Suprapubic skin (tissue), 4 donors: ENCODE data around the gene BCAP31.

Experiments used
- CTCF ChIP-seq, 2 donors: fragments of 200-600 bp in 1 of 2; fragments of 450-650 bp in 1 of 2; sonication (generic) in 1 of 2; IDR thresholded peaks; one replicate each; pipeline ENCODE4 v1.5.1; 2016 to 2019; ENCODE audit warnings: antibody characterized with exemption in 2 of 2, mild to moderate bottlenecking in 1 of 2, moderate library complexity in 1 of 2
- EP300 ChIP-seq: sonication (generic); formaldehyde crosslinking; IDR thresholded peaks from one replicate; pipeline ENCODE4 v1.6.1; 2017; ENCODE audit warnings: antibody characterized with exemption
- POLR2AphosphoS5 ChIP-seq, 3 donors: sonication (generic); formaldehyde crosslinking; IDR thresholded peaks; one replicate each; pipeline ENCODE4 v1.6.1; 2017; ENCODE audit warnings: antibody characterized with exemption in 3 of 3

- TF ChIP-seq CTCF (IDR thresholded peaks at IDR 0.05): no peak
- TF ChIP-seq POLR2AphosphoS5 (IDR thresholded peaks at IDR 0.05): no peak
- no peak for TF ChIP-seq EP300
These were observed 37.7 kb upstream of the BCAP31 start for GRCh38 chrX:153761863-153762262.
